IPS-18a (cell line): ENCODE results near the gene SPDYE4.

Experiments used
- H3K27ac ChIP-seq: one replicate; pipeline ENCODE4 v1.5.1; 2013; ENCODE audit warnings: low read length
- H3K27me3 ChIP-seq: one replicate; pipeline ENCODE4 v1.6.1; 2013; ENCODE audit warnings: mild to moderate bottlenecking, low read length; ENCODE audit not compliant: control insufficient read depth, insufficient read depth
- H3K36me3 ChIP-seq: one replicate; pipeline ENCODE4 v1.6.1; 2013; ENCODE audit warnings: low read depth, low read length; ENCODE audit not compliant: control insufficient read depth
- H3K4me1 ChIP-seq: one replicate; pipeline ENCODE4 v1.6.1; 2013; ENCODE audit warnings: low read depth, low read length; ENCODE audit not compliant: control insufficient read depth
- H3K4me3 ChIP-seq: one replicate; pipeline ENCODE4 v1.5.1; 2013; ENCODE audit warnings: low read length
- H3K9ac ChIP-seq: one replicate; pipeline ENCODE4 v1.6.1; 2013; ENCODE audit warnings: mild to moderate bottlenecking, low read length, moderate library complexity
- H3K9me3 ChIP-seq: one replicate; pipeline ENCODE4 v1.6.1; 2013; ENCODE audit warnings: low read depth, low read length; ENCODE audit not compliant: control insufficient read depth

SPDYE4 gene

DNA sequence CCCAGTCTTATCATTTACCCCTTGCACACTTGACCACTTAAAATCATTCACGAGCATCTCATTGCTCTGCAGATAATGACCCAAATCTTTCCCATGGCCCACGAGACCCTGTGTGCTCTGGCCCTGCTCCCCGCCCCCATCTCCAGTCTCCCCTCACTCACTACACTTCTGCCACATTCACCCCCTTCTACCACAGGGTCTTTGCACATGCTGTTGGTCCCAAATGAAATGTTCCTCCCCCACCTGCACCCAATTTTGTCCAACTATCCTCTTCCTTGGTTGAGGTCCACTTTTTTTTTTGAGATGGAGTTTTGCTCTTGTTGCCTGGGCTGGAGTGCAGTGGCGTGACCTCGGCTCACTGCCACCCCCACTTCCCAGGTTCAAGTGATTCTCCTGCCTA is 52.9 kb downstream of the SPDYE4 start:
- Histone ChIP-seq H3K9ac (no peak overlapping the region), H3K4me1 (no peaks in the 10 kb centered on the region), H3K27ac (no peak overlapping the region), H3K36me3 (no peaks in the 10 kb centered on the region), H3K27me3 (no peaks in the 10 kb centered on the region), H3K9me3 (no peaks in the 10 kb centered on the region), H3K4me3 (no peak overlapping the region)

GRCh38 chr17:8703001-8703400 is 55.3 kb downstream of the SPDYE4 start:
- Histone ChIP-seq H3K36me3 (no peaks in the 10 kb centered on the region), H3K27ac (no peak overlapping the region), H3K9ac (no peak overlapping the region), H3K9me3 (no peaks in the 10 kb centered on the region), H3K4me3 (no peak overlapping the region), H3K4me1 (peaks cover 8% of the 10 kb centered on the region), H3K27me3 (no peaks in the 10 kb centered on the region)

DNA sequence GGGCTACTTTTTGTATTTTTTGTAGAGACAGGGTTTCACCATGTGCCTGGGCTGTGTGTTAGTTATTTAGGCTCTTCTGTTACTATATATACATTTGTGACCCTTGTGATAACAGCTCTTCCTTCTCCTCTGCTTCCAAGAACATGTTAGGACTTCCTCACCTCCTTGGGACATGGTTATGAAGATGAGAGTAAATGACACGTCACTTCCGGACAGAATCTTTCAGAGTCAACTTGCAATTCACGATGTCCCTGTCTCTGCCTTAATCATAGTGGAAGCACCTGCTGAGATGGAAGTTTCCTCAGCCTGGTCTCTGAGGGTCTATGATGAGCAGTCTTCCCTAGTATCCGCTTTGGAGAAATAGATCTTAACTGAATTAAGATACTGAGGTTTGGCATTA is 56.6 kb downstream of the SPDYE4 start:
- no peaks in the 10 kb centered on the region for H3K9me3 ChIP-seq
- no peak overlapping the region for H3K4me3 ChIP-seq
- no peaks in the 10 kb centered on the region for H3K36me3 ChIP-seq
- H3K4me1 ChIP-seq, result peaks cover 20% of the 10 kb centered on the region
- H3K27ac ChIP-seq, result no peak overlapping the region
- no peaks in the 10 kb centered on the region for H3K27me3 ChIP-seq
- no peak overlapping the region for H3K9ac ChIP-seq

GRCh38 chr17:8701221-8701620 is 57.1 kb downstream of the SPDYE4 start:
- Histone ChIP-seq H3K9ac (no peak overlapping the region), H3K36me3 (no peaks in the 10 kb centered on the region), H3K4me1 (peaks cover 25% of the 10 kb centered on the region), H3K27ac (no peak overlapping the region), H3K27me3 (no peaks in the 10 kb centered on the region), H3K9me3 (no peaks in the 10 kb centered on the region), H3K4me3 (no peak overlapping the region)
